ENCODE data around the gene AKT3.

Gene AKT3

GRCh38 chr1:243731974-243732625 lies 117.9 kb downstream of the AKT3 start:
- DNase-seq (ENCODE audit: low read depth in 2 of 2) = no peak

GRCh38 chr1:243731301-243731891 lies 118.6 kb downstream of the AKT3 start:
- no peak for DNase-seq (ENCODE audit: low read depth in 2 of 2)

- DNase-seq (ENCODE audit: low read depth in 2 of 2) = no peak
These were observed 119.4 kb downstream of the AKT3 start for GRCh38 chr1:243730487-243731150.

- DNase-seq (ENCODE audit: low read depth in 2 of 2) = no peak
These were observed 120.1 kb downstream of the AKT3 start for GRCh38 chr1:243729956-243730355.

- DNase-seq (ENCODE audit: low read depth in 2 of 2) = no peak
These were observed 122.4 kb downstream of the AKT3 start for GRCh38 chr1:243727503-243728203.

- no peak for DNase-seq (ENCODE audit: low read depth in 2 of 2)
These were observed 123.1 kb downstream of the AKT3 start for GRCh38 chr1:243726806-243727502.

GRCh38 chr1:243725846-243726245 lies 124.2 kb downstream of the AKT3 start:
- DNase-seq (ENCODE audit: low read depth in 2 of 2) = no peak

- DNase-seq (ENCODE audit: low read depth in 2 of 2) = no peak
These were observed 125.0 kb downstream of the AKT3 start for GRCh38 chr1:243725075-243725474.

GRCh38 chr1:243723458-243724043 lies 126.5 kb downstream of the AKT3 start:
- no peak for DNase-seq (ENCODE audit: low read depth in 2 of 2)

GRCh38 chr1:243723050-243723449 lies 127.0 kb downstream of the AKT3 start:
- DNase-seq (ENCODE audit: low read depth in 2 of 2) = no peak

GRCh38 chr1:243719476-243719875 lies 130.6 kb downstream of the AKT3 start:
- DNase-seq (ENCODE audit: low read depth in 2 of 2) = no peak

GRCh38 chr1:243718893-243719292 lies 131.2 kb downstream of the AKT3 start:
- no peak for DNase-seq (ENCODE audit: low read depth in 2 of 2)

- no peak for DNase-seq (ENCODE audit: low read depth in 2 of 2)
These were observed 132.0 kb downstream of the AKT3 start for GRCh38 chr1:243718022-243718421.

GRCh38 chr1:243716906-243717305 lies 133.1 kb downstream of the AKT3 start:
- no peak for DNase-seq (ENCODE audit: low read depth in 2 of 2)

- no peak for DNase-seq (ENCODE audit: low read depth in 2 of 2)
These were observed 134.8 kb downstream of the AKT3 start for GRCh38 chr1:243715285-243715684.

GRCh38 chr1:243713470-243714186 lies 136.4 kb downstream of the AKT3 start:
- DNase-seq (ENCODE audit: low read depth in 2 of 2) = no peak

- no peak for DNase-seq (ENCODE audit: low read depth in 2 of 2)
These were observed 137.1 kb downstream of the AKT3 start for GRCh38 chr1:243712941-243713340.

GRCh38 chr1:243712242-243712641 lies 137.8 kb downstream of the AKT3 start:
- DNase-seq (ENCODE audit: low read depth in 2 of 2) = no peak

- DNase-seq (ENCODE audit: low read depth in 2 of 2) = no peak
These were observed 139.6 kb downstream of the AKT3 start for GRCh38 chr1:243710467-243710866.

GRCh38 chr1:243708210-243708609 lies 141.8 kb downstream of the AKT3 start:
- no peak for DNase-seq (ENCODE audit: low read depth in 2 of 2)

- no peak for DNase-seq (ENCODE audit: low read depth in 2 of 2)
These were observed 143.5 kb downstream of the AKT3 start for GRCh38 chr1:243706563-243706962.

Data from stimulated activated CD4-positive, alpha-beta T cell treated with anti-CD3 and anti-CD28 coated beads, Interleukin-1b, Interleukin-23, amount 100 ng/mL, for 1 hour (primary cell).